ENCODE results near the gene GRIN3B. TPM values are rescaled to one million over a fixed set of nuclear protein-coding genes. Genes with fewer than 3 reads are reported as not detected.
"Not testable (repeated sequence)": the region's sequence is repeated elsewhere in the genome, so short reads cannot be mapped to it uniquely, and the experiment has no call there.

Gene GRIN3B
- polyA plus RNA-seq, 1 of the 3 experiments (the other 2 are of a cell fraction), result 1.5 TPM

DNA sequence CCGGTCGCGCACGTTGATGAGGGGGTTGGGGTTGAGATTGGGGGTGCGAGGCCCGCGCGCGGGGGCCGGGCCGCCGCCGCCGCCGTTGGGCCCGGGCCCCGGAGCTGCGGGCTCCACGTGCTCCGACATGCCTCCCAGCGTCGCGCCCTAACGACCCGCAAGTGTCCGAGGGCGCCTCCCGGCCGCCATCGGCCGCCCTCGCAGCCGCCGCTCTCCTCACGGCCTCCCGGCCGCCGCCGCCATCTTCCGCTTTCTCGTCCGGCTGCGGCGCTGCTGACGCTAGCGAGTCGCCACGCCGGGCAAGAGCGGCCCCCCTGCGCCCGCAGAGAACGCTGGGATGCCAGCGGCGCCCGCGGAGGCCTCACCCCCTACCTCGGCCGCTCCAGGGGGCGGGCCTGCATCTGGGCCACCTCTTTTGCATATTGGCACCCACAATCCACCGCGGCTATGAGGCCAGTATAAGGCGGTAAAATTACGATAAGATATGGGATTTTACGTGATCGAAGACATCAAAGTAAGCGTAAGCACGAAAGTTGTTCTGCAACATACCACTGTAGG, 20.7 kb downstream of the GRIN3B start, which contains the start of gene TMEM259 (continued):
- TF ChIP-seq FOSL2 (IDR thresholded peaks at IDR 0.05; ENCODE audit: borderline replicate concordance, low read depth), result no peak
- no peak for TF ChIP-seq FOXJ3 (CRISPR knock-in tag; IDR thresholded peaks at IDR 0.05)
- TF ChIP-seq RCOR1 (IDR thresholded peaks at IDR 0.05; ENCODE audit: low read length), result no peak
- TF ChIP-seq SMC3 (IDR thresholded peaks at IDR 0.05; ENCODE audit: low read depth, low read length), result no peak
- TF ChIP-seq, protein P1, sequence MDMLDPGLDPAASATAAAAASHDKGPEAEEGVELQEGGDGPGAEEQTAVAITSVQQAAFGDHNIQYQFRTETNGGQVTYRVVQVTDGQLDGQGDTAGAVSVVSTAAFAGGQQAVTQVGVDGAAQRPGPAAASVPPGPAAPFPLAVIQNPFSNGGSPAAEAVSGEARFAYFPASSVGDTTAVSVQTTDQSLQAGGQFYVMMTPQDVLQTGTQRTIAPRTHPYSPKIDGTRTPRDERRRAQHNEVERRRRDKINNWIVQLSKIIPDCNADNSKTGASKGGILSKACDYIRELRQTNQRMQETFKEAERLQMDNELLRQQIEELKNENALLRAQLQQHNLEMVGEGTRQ (IDR thresholded peaks at IDR 0.05; ENCODE audit: borderline replicate concordance, low read depth, low read length), result no peak
- TF ChIP-seq NRF1 (IDR thresholded peaks at IDR 0.05; ENCODE audit: low read depth, low read length), result peak; percentile 21; the same call in 1 of the 2 replicates
- peak; percentile 39; the same call in 1 of the 2 replicates for TF ChIP-seq MXI1 (IDR thresholded peaks at IDR 0.05; ENCODE audit: low read depth, low read length)
- TF ChIP-seq YY1 (IDR thresholded peaks at IDR 0.05; ENCODE audit: low read depth), result peak; percentile 90
- TF ChIP-seq CHD2 (IDR thresholded peaks at IDR 0.05; ENCODE audit: low read length, partially characterized antibody), result no peak
- no peak for TF ChIP-seq EZH2phosphoT487 (IDR thresholded peaks at IDR 0.05; ENCODE audit: borderline replicate concordance, low read depth)

GRCh38 chr19:1023883-1024188, 23.6 kb downstream of the GRIN3B start:
- H3K4me3 ChIP-seq (ENCODE audit: low read depth in 2 of 2, low read length in 1 of 2); H3K9me2 ChIP-seq; H3K27me3 ChIP-seq (ENCODE audit: insufficient read depth); H3K9ac ChIP-seq; DNase-seq; H3K36me3 ChIP-seq (replicated peaks in 1 of 2; ENCODE audit: control insufficient read depth in 1 of 2, insufficient read depth in 2 of 2, low read length in 1 of 2); POLR2A ChIA-PET; H2AFZ ChIP-seq (ENCODE audit: low read depth); H3K4me2 ChIP-seq; H3K9me3 ChIP-seq; H3K27ac ChIP-seq (ENCODE audit: low read depth in 2 of 2, low read length in 1 of 2): not testable (repeated sequence)
- Histone ChIP-seq H3F3A (replicated peaks; ENCODE audit: insufficient read depth) (peaks cover 32% of the 10 kb centered on the region), H3K79me2 (ENCODE audit: insufficient read depth) (peaks cover 44% of the 10 kb centered on the region), H3K4me1 (ENCODE audit: control insufficient read depth in 1 of 2, insufficient read depth in 2 of 2, low read depth in 1 of 2, low read length in 1 of 2) (peaks cover 4 to 26% of the 10 kb centered on the region in 2 experiments; a peak in 1 of 4 replicates), H4K20me1 (ENCODE audit: insufficient read depth) (peaks cover 20% of the 10 kb centered on the region)
- 44% methylated on average over 5 of the region's 5 CpGs for WGBS (ENCODE audit: low lambda C conversion rate)
- CTCF ChIA-PET, result interaction anchor here (0.6 to 1.8 kb wide), 3 partner anchors 9 to 89 kb away, joined by 3 to 5 read pairs (median 3); partner anchors contain the start of gene ABCA7

DNA sequence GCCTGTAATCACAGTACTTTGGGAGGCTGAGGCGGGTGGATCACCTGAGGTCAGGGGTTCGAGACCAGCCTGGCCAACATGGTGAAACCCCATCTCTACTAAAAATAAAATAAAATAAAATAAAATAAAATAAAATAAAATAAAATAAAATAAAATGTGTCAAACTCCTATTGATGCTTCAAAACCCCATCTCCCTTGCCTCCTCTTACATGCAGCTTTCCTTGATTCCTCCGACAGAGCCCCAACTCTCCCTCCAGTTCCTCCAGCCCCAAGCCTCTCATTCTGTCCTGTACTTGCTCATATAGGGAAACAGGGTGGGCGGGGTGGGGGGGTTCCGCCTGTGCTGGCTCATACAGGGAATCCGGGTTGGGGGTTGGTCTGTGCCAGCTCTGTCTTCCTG, 24.9 kb downstream of the GRIN3B start:
- H3K4me1 ChIP-seq (ENCODE audit: control insufficient read depth in 1 of 2, insufficient read depth in 2 of 2, low read depth in 1 of 2, low read length in 1 of 2), result peaks cover 0 to 15% of the 10 kb centered on the region in 2 experiments; a peak in 1 of 4 replicates
- WGBS (ENCODE audit: low lambda C conversion rate), result 38% methylated on average over 6 of the region's 6 CpGs
- H3K27ac ChIP-seq (ENCODE audit: low read depth in 2 of 2, low read length in 1 of 2); H3K4me3 ChIP-seq (ENCODE audit: low read depth in 2 of 2, low read length in 1 of 2); H3K9me3 ChIP-seq; H3K36me3 ChIP-seq (replicated peaks in 1 of 2; ENCODE audit: control insufficient read depth in 1 of 2, insufficient read depth in 2 of 2, low read length in 1 of 2); H3K9me2 ChIP-seq; DNase-seq; H3K9ac ChIP-seq; H2AFZ ChIP-seq (ENCODE audit: low read depth); H3K4me2 ChIP-seq; H3K27me3 ChIP-seq (ENCODE audit: insufficient read depth): not testable (repeated sequence)
- peaks cover 19% of the 10 kb centered on the region for H4K20me1 ChIP-seq (ENCODE audit: insufficient read depth)
- peaks cover 41% of the 10 kb centered on the region for H3K79me2 ChIP-seq (ENCODE audit: insufficient read depth)
- CTCF ChIA-PET, result interaction anchor here (1.4 to 2.7 kb wide), 2 partner anchors 56 to 168 kb away, joined by 5 to 11 read pairs; no protein-coding TSS in a partner anchor
- POLR2A ChIA-PET, result interaction anchor here (1.2 kb wide), 1 partner anchor 216 kb away, joined by 4 read pairs; the partner anchor contains the start of gene ATP5F1D
- peaks cover 34% of the 10 kb centered on the region for H3F3A ChIP-seq (replicated peaks; ENCODE audit: insufficient read depth)
